ENCODE results near the gene PTEN. TPM values are rescaled to one million over a fixed set of nuclear protein-coding genes. Genes with fewer than 3 reads are reported as not detected.

Gene PTEN
- total RNA-seq, 1 donor from 2014 or later = 71.0 TPM

DNA sequence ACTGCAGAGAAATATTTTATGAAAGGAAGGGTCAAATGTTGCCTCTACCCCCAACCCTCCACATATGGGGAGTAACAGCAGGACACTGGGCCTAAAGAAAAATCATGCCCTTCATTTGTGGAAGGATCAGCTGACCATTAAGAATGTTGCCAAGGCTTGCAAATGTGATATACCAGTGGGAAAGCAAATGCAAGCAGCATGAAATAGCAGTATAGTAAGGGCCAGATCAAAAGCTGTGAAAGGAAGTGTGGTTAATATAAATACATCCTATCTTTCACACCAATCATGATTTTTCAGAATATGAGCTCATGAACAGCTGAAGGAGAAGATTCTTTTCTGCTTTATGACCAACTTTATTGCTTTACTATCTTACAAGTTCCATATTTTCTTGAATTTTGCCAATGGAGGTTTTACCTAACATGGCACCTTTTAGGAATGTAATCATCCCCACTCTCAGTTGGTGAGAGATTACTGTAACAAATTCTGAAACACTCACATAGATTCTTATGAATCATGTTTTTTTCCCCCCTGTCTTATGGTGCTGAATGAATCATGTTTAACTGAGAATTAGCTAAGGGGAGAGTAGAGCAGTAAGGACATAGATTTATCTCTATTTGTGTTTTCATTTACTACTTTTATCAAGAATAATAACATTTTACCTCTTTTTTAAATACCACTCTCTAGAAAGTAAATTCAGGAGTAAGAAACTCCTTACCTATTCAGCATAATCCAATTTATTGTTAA is 33.3 kb upstream of the PTEN start:
- TF ChIP-seq, protein P1, sequence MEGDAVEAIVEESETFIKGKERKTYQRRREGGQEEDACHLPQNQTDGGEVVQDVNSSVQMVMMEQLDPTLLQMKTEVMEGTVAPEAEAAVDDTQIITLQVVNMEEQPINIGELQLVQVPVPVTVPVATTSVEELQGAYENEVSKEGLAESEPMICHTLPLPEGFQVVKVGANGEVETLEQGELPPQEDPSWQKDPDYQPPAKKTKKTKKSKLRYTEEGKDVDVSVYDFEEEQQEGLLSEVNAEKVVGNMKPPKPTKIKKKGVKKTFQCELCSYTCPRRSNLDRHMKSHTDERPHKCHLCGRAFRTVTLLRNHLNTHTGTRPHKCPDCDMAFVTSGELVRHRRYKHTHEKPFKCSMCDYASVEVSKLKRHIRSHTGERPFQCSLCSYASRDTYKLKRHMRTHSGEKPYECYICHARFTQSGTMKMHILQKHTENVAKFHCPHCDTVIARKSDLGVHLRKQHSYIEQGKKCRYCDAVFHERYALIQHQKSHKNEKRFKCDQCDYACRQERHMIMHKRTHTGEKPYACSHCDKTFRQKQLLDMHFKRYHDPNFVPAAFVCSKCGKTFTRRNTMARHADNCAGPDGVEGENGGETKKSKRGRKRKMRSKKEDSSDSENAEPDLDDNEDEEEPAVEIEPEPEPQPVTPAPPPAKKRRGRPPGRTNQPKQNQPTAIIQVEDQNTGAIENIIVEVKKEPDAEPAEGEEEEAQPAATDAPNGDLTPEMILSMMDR (IDR thresholded peaks at IDR 0.05; ENCODE audit: unreplicated experiment) = no peak
- Mint-ChIP-seq H3K4me3 (ENCODE audit: unreplicated experiment) (no peak overlapping the region), H3K36me3 (ENCODE audit: low read depth, unreplicated experiment) (no peaks in the 10 kb centered on the region), H3K27me3 (ENCODE audit: unreplicated experiment) (peaks cover 2% of the 10 kb centered on the region), H3K9me3 (ENCODE audit: unreplicated experiment) (no peaks in the 10 kb centered on the region), H3K27ac (ENCODE audit: unreplicated experiment) (no peak overlapping the region), H3K4me1 (ENCODE audit: unreplicated experiment) (no peaks in the 10 kb centered on the region)
- DNase-seq (ENCODE audit: low spot score) = no peak

GRCh38 chr10:87836098-87836497 is 27.3 kb upstream of the PTEN start:
- H3K4me1 Mint-ChIP-seq (ENCODE audit: unreplicated experiment) = no peaks in the 10 kb centered on the region
- peaks cover 2% of the 10 kb centered on the region for H3K27me3 Mint-ChIP-seq (ENCODE audit: unreplicated experiment)
- TF ChIP-seq, protein P1 (IDR thresholded peaks at IDR 0.05; ENCODE audit: unreplicated experiment) = no peak
- no peak for DNase-seq (ENCODE audit: low spot score)
- no peaks in the 10 kb centered on the region for H3K9me3 Mint-ChIP-seq (ENCODE audit: unreplicated experiment)
- H3K36me3 Mint-ChIP-seq (ENCODE audit: low read depth, unreplicated experiment) = no peaks in the 10 kb centered on the region
- no peak overlapping the region for H3K27ac Mint-ChIP-seq (ENCODE audit: unreplicated experiment)
- H3K4me3 Mint-ChIP-seq (ENCODE audit: unreplicated experiment) = no peak overlapping the region

DNA sequence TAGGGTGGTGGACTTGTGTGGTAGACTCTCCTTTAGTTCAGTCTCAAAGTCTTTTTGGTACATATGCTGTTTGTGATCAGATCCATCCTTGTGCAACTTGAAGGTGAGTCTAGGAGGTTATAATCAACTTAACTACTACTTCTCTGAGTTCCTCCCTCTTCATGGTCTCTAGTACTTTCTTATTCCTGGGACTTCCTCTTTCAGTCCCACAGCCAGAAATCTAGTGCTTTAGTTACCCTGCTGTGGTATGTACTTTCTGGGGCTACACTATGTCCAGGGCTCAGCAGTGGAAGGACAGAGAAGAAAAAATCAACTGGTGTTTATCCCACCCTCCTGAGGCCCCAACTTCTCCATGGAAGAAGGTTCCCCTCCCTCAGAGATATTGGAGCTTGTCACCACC is 26.0 kb upstream of the PTEN start:
- no peak for DNase-seq (ENCODE audit: low spot score)

GRCh38 chr10:87838650-87839049 is 24.8 kb upstream of the PTEN start:
- Mint-ChIP-seq H3K36me3 (ENCODE audit: low read depth, unreplicated experiment) (no peaks in the 10 kb centered on the region), H3K27ac (ENCODE audit: unreplicated experiment) (no peak overlapping the region), H3K9me3 (ENCODE audit: unreplicated experiment) (no peaks in the 10 kb centered on the region), H3K27me3 (ENCODE audit: unreplicated experiment) (no peaks in the 10 kb centered on the region), H3K4me3 (ENCODE audit: unreplicated experiment) (no peak overlapping the region), H3K4me1 (ENCODE audit: unreplicated experiment) (no peaks in the 10 kb centered on the region)
- TF ChIP-seq, protein P1 (IDR thresholded peaks at IDR 0.05; ENCODE audit: unreplicated experiment) = no peak
- no peak for DNase-seq (ENCODE audit: low spot score)

More for the DNA sequence above, 26.0 kb upstream of the PTEN start:
- no peak overlapping the region for H3K4me3 Mint-ChIP-seq (ENCODE audit: unreplicated experiment)
- no peak overlapping the region for H3K27ac Mint-ChIP-seq (ENCODE audit: unreplicated experiment)
- no peaks in the 10 kb centered on the region for H3K9me3 Mint-ChIP-seq (ENCODE audit: unreplicated experiment)
- H3K36me3 Mint-ChIP-seq (ENCODE audit: low read depth, unreplicated experiment) = no peaks in the 10 kb centered on the region
- peaks cover 2% of the 10 kb centered on the region for H3K27me3 Mint-ChIP-seq (ENCODE audit: unreplicated experiment)
- H3K4me1 Mint-ChIP-seq (ENCODE audit: unreplicated experiment) = no peaks in the 10 kb centered on the region
- TF ChIP-seq, protein P1 (IDR thresholded peaks at IDR 0.05; ENCODE audit: unreplicated experiment) = no peak

GRCh38 chr10:87841186-87841585 is 22.2 kb upstream of the PTEN start:
- no peak overlapping the region for H3K27ac Mint-ChIP-seq (ENCODE audit: unreplicated experiment)
- no peak overlapping the region for H3K4me3 Mint-ChIP-seq (ENCODE audit: unreplicated experiment)
- no peak for DNase-seq (ENCODE audit: low spot score)
- no peaks in the 10 kb centered on the region for H3K9me3 Mint-ChIP-seq (ENCODE audit: unreplicated experiment)
- TF ChIP-seq, protein P1 (IDR thresholded peaks at IDR 0.05; ENCODE audit: unreplicated experiment) = no peak
- no peaks in the 10 kb centered on the region for H3K27me3 Mint-ChIP-seq (ENCODE audit: unreplicated experiment)
- no peaks in the 10 kb centered on the region for H3K36me3 Mint-ChIP-seq (ENCODE audit: low read depth, unreplicated experiment)
- H3K4me1 Mint-ChIP-seq (ENCODE audit: unreplicated experiment) = no peaks in the 10 kb centered on the region

All from endothelial cell (in vitro differentiated cells).